RKO (cell line): Measurements from ENCODE around the gene BTBD8.

Experiments
- DNase-seq: peaks from one replicate; pipeline ENCODE4 v3.0.0-alpha.2; 2016; ENCODE audit warnings: low spot score

The BTBD8 gene

DNA sequence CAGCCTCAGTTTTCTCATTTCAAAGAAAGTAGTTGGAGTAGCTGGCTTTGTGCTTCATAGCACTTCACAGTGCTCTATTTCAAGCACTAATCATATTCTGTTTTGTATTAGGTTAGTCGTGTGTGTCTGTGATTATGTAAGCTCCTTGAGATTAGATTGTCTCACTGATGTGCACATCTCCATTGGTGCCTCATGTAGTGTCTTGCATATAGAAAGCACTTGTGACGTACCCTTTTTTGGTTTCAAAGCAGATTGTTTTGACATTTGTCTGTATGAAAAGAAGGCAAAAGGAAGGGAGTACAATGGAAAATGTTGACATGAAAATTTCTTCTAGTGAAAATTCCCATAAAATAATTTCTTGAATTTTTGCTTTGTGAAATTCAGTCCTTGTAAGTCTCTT is 13.9 kb downstream of the BTBD8 start:
- DNase-seq: no peak

- no peak for DNase-seq
Observed at GRCh38 chr1:92094595-92094994, 14.4 kb downstream of the BTBD8 start.

GRCh38 chr1:92095874-92096273 is 15.7 kb downstream of the BTBD8 start:
- DNase-seq: no peak

DNA sequence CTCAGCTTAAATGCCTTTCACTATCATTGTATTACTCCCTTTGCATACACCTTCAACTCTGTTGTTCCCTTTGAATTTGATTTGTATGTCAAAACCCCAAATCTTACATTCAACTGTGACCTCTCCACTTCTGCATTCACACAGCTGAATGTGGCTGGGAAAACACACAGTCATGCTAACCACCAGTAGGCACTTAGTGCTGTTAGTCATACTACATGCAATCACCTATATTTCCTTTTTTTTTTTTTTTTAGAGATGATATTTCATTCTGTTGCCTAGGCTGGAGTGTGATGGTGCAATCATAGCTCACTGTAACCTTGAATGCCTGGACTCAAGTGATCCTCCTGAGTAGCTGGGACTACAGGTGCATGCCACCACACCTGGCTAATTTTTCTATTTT is 16.2 kb downstream of the BTBD8 start:
- peak; percentile 15 for DNase-seq

GRCh38 chr1:92105546-92106081 is 25.5 kb downstream of the BTBD8 start:
- no peak for DNase-seq

- DNase-seq: no peak
Observed at GRCh38 chr1:92108631-92109030, 28.5 kb downstream of the BTBD8 start.

DNA sequence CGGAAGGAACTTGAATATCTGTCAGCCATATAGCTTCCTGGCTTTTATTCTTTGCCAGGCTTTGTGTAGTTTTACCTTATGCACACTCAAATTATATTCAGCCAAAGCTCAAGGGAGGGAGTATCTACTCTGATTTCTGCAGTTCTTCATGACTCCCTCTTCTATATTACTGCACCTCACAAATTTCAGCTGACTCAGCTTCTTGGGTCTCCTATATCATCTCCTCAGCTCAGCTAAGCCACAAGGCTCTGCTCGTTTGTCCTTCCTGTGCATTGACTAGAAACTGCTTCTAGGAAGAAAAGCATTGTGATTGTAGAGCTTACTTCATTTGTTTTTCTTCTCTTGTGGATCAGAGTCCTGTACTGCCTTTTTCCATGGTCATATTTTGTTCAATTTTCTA is 37.4 kb downstream of the BTBD8 start:
- no peak for DNase-seq

DNA sequence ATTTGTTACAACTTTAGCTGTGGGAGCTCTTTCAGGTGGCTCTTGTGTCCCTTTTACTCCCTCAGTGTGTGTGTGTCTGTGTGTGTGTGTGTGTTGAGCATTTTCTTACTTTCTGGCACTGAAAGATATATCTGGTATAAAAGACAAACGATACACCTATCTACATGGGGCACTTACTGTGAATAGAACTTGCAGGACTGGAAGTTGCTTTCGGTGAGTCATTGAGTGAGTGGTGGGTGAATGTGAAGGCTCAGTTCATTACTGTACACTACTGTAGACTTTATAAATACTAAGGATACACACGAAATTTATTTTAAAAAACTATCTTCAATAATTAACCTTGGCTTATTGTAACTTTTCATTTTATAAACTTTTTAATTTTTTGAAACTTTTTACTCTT is 38.7 kb downstream of the BTBD8 start:
- DNase-seq: peak; percentile 55

- no peak for DNase-seq
Observed at GRCh38 chr1:92123868-92124267, 43.7 kb downstream of the BTBD8 start.

DNA sequence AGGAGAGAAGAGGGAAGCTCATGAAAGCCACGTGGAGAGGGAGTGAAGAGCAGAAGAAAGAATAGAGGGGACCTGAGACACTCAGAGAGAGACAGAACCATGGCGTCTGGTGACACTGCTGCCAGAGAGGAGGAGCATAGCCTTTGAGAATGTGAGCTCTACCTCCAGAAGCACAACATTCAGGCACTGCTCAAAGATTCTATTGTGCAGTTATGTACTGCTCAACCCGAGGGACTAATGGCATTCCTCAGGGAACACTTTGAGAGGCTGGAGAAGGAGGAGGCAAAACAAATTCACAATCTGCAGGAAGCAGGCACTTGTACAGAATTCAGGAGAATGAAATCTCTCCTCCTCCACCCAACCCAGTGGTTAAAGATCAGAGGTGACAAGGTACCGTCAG is 45.1 kb downstream of the BTBD8 start:
- no peak for DNase-seq

DNA sequence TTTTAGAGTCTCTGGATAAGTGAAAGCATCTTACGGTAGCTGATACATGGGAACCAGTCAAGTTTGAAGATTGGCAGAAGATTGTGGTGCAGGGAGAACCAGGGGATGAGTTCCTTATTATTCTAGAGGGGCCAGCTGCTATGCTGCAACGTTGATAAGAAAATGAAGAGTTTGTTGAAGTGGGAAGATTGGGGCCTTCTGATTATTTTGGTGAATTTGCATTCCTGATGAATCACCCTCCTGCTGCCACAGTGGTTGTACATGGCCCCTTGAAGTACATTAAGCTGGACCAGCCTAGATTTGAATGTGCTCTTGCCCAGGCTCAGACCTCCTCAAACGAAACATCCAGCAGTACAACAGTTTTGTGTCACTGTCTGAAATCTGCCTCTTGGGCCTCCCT is 45.9 kb downstream of the BTBD8 start:
- DNase-seq: no peak

DNA sequence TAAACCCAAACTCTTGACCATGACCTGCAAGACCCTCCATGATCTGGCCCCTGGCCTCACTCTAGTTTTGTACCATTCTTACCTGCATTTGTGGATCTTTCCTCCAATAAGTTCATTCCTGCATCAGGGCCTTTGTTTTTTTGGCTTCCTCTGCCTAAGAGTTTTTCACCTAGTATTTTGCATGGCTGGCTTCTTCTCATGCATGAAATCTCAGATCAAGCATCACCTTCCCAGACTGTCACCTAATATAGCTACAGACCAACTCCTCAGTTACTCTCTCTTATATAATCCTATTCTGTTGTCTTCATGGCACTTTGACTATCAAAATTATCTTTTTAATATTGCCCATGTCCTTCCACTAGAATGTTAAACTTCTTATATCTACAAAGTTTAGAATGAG is 54.2 kb downstream of the BTBD8 start:
- DNase-seq: no peak

- no peak for DNase-seq
Observed at GRCh38 chr1:92136341-92136740, 56.2 kb downstream of the BTBD8 start.

DNA sequence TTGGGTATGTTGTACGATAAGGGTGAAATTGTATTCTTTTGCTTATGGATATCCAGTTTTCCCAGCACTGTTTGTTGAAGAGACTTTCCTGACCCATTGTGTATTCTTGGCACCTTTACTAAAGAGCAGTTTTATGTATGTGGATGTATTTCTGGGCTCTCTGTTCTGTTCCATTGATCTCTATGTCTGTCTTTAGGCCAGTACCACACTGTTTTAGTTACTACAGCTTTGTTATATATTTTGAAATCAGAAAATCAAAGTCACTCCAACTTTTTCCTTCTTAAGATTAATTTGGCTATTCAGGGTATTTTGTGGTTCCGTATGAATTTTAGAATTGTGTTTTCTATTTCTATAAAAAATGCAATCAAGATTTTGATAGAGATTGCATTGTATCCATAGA is 74.8 kb downstream of the BTBD8 start:
- DNase-seq: no peak

DNA sequence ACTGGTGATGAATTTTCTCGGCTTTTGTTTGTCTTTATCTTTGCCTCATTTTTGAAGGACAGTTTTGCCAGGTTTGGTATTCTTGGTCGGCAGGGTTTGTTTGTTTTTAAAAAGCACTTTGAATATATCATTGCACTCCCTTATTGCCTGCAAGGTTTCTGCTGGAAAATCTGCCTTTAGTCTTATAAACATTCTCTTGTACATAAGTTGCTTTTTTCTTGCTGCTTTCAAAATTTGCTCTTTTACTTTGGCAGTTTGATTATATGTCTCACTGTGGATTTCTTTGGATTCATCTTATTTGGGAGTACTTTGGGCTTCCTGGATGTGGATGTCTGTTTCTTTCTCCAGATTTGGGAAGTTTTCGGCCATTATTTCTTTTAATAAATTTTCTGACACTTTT is 79.4 kb downstream of the BTBD8 start:
- no peak for DNase-seq

DNA sequence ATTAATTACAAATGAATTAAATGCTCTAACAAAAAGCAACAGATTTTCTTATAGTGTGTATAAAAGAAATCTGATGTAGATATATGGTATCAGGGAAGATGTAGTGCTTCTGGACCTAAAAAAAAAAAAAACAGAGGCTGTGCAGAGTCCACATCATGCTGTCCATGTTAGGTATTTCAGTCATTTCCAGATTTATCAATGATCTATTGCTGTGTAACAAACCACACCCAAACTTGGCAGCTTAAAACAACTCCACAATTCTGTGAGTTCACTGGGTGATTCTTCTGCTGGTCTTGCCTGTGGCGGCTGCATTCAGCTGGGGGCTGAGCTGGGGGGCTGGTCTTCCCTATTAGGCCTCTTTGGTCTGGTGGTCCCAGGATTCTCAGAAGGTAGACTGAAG is 85.2 kb downstream of the BTBD8 start:
- no peak for DNase-seq

GRCh38 chr1:92167151-92167550 is 87.0 kb downstream of the BTBD8 start:
- DNase-seq: no peak

- no peak for DNase-seq
Observed at GRCh38 chr1:92168657-92169056, 88.5 kb downstream of the BTBD8 start.

DNA sequence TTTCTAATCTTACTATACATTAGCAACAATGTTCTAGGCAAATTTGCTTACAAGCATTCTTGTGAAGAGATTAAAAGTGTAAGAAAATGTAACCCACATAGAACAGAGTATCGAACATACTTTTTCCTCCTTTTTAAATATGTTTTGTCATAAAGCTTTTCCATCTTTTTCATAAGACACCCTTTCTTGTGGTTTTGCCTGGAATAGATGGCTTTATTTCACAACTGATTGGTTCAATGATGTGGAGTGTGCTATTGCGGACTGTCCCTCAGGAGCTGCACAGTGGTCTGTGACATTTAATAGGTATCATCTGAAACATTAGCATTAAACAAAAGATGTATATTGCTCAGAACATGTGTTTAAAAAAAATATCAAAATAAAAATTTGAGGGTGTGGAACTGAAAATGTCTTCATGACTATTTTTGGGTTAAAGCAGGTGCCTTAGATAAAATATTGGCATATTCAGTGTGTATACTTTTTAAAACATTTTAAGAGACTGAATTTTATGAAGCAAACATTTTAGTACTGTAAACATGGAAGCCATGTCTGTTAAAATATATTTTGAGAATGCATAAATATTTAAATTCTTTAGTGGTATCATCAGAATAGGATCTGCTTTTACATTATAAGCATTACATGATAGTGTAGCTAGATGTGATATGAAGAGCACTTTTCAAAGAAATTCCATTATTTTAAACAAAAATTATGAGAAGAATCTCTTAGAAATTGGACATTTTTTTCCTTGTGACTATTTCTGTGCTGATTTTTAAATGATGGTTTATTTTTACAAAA is 89.3 kb downstream of the BTBD8 start:
- DNase-seq: no peak

DNA sequence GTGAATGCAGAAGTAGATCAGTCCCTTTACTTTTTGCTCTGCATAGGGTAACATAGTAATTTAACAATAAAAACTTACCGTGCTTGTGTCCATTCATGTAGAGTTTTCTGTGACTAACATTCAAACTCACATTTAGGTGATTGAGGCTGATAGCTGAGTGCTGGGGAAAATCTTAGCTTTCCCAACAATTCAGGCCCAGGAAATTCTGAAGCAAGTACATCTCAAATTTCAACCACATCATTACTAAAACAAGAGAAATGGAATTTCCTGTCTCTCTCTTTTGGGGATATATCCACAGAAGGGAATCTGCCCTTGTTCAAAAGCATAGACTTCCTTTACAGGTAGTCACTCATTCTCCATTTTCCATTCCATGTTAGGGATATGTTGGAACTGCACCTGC is 104.5 kb downstream of the BTBD8 start:
- DNase-seq: no peak

- no peak for DNase-seq
Observed at GRCh38 chr1:92186081-92186480, 105.9 kb downstream of the BTBD8 start.

GRCh38 chr1:92188436-92189255 is 108.5 kb downstream of the BTBD8 start:
- DNase-seq: no peak

GRCh38 chr1:92191726-92192125 is 111.6 kb downstream of the BTBD8 start:
- DNase-seq: no peak
